ENCODE measurements around the gene USP6.
"Not testable (repeated sequence)": the region's sequence is repeated elsewhere in the genome, so short reads cannot be mapped to it uniquely, and the experiment has no call there.

USP6 gene

GRCh38 chr17:5132503-5133225 lies 16.8 kb downstream of the USP6 start:
- DNase-seq (ENCODE audit: low read depth); H3K4me3 ChIP-seq (ENCODE audit: low read depth, low read length): not testable (repeated sequence)

- H3K4me3 ChIP-seq (ENCODE audit: low read depth, low read length) = no peak overlapping the region
- DNase-seq (ENCODE audit: low read depth) = no peak
Observed at GRCh38 chr17:5133311-5133710, 17.5 kb downstream of the USP6 start.

GRCh38 chr17:5133961-5134360 lies 18.1 kb downstream of the USP6 start:
- not testable (repeated sequence) for H3K4me3 ChIP-seq (ENCODE audit: low read depth, low read length); DNase-seq (ENCODE audit: low read depth)

GRCh38 chr17:5134571-5134970 lies 18.7 kb downstream of the USP6 start:
- not testable (repeated sequence) for DNase-seq (ENCODE audit: low read depth); H3K4me3 ChIP-seq (ENCODE audit: low read depth, low read length)

GRCh38 chr17:5135131-5135712 lies 19.4 kb downstream of the USP6 start:
- H3K4me3 ChIP-seq (ENCODE audit: low read depth, low read length); DNase-seq (ENCODE audit: low read depth): not testable (repeated sequence)

- no peak overlapping the region for H3K4me3 ChIP-seq (ENCODE audit: low read depth, low read length)
- no peak for DNase-seq (ENCODE audit: low read depth)
Observed at GRCh38 chr17:5135726-5136579, 20.1 kb downstream of the USP6 start.

- H3K4me3 ChIP-seq (ENCODE audit: low read depth, low read length); DNase-seq (ENCODE audit: low read depth): not testable (repeated sequence)
Observed at GRCh38 chr17:5136580-5137412, 21.0 kb downstream of the USP6 start.

GRCh38 chr17:5137511-5138197 lies 21.8 kb downstream of the USP6 start:
- not testable (repeated sequence) for H3K4me3 ChIP-seq (ENCODE audit: low read depth, low read length); DNase-seq (ENCODE audit: low read depth)

GRCh38 chr17:5138198-5138544 lies 22.3 kb downstream of the USP6 start:
- not testable (repeated sequence) for DNase-seq (ENCODE audit: low read depth); H3K4me3 ChIP-seq (ENCODE audit: low read depth, low read length)

- no peak overlapping the region for H3K4me3 ChIP-seq (ENCODE audit: low read depth, low read length)
- DNase-seq (ENCODE audit: low read depth) = no peak
Observed at GRCh38 chr17:5138616-5139457, 23.0 kb downstream of the USP6 start.

- no peak for DNase-seq (ENCODE audit: low read depth)
- no peak overlapping the region for H3K4me3 ChIP-seq (ENCODE audit: low read depth, low read length)
Observed at GRCh38 chr17:5139458-5139732, 23.6 kb downstream of the USP6 start.

- DNase-seq (ENCODE audit: low read depth); H3K4me3 ChIP-seq (ENCODE audit: low read depth, low read length): not testable (repeated sequence)
Observed at GRCh38 chr17:5142877-5143276, 27.0 kb downstream of the USP6 start.

- not testable (repeated sequence) for DNase-seq (ENCODE audit: low read depth); H3K4me3 ChIP-seq (ENCODE audit: low read depth, low read length)
Observed at GRCh38 chr17:5146122-5146521, 30.3 kb downstream of the USP6 start.

- not testable (repeated sequence) for DNase-seq (ENCODE audit: low read depth)
Observed at GRCh38 chr17:5160702-5161101, 44.9 kb downstream of the USP6 start.

GRCh38 chr17:5161793-5162192 lies 46.0 kb downstream of the USP6 start:
- not testable (repeated sequence) for H3K4me3 ChIP-seq (ENCODE audit: low read depth, low read length); DNase-seq (ENCODE audit: low read depth)

More at GRCh38 chr17:5160702-5161101, 44.9 kb downstream of the USP6 start:
- not testable (repeated sequence) for H3K4me3 ChIP-seq (ENCODE audit: low read depth, low read length)

- no peak for DNase-seq (ENCODE audit: low read depth)
- no peak overlapping the region for H3K4me3 ChIP-seq (ENCODE audit: low read depth, low read length)
Observed at GRCh38 chr17:5164436-5164835, 48.6 kb downstream of the USP6 start.

- not testable (repeated sequence) for H3K4me3 ChIP-seq (ENCODE audit: low read depth, low read length); DNase-seq (ENCODE audit: low read depth)
Observed at GRCh38 chr17:5165791-5166564, 50.1 kb downstream of the USP6 start.

GRCh38 chr17:5175027-5175426 lies 59.2 kb downstream of the USP6 start:
- not testable (repeated sequence) for H3K4me3 ChIP-seq (ENCODE audit: low read depth, low read length); DNase-seq (ENCODE audit: low read depth)

Measured in skeletal muscle cell (primary cell).